ENCODE data around the gene KIF1A.
"Not testable (repeated sequence)": the region's sequence is repeated elsewhere in the genome, so short reads cannot be mapped to it uniquely, and the experiment has no call there.

KIF1A gene

DNA sequence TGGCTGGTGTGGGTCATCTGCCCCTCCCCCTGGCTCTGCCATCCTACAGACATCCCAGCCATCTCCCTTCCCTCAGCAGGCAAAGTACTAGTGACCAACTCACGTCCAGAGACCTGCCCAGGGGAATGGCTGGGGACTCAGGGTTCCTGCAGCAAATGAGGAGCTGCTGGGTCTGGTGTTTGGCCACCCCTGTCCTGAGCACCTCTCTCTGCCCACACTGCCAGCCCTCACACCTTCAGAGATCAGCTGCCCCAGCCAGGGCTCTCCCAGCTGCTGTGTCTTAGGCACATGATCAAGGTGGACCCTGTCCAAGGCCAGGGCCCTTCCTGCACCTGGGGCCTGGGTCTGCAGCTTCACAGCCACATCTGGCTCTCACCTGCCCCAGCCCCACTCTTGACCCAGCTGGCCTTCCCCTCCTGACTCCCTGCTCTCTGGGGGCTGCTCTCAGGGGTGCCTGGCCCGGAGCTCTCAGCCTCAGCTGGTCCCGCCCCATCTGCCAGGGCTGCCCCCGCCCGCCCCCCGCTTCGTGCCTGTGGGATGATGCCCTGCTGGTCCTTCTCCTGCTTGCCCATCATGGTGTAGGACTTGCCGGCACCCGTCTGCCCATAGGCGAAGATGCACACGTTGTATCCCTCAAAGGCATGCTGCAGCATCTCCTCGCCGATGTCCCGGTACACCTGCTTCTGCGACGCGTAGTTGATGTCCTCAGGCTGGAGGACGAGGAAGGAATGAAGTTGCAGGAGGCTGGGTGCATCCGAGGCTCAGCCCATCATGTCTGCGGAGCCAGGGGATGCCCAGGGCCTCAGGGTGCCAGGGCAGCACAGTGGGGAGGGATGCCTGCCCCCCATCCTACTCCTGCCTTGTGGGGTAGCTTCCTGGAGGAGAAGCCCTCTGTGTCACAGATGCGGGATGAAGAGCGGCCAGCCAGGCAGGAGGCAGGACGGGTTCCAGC, 32.2 kb downstream of the KIF1A start:
- no peak for DNase-seq (ENCODE audit: low spot score)

DNA sequence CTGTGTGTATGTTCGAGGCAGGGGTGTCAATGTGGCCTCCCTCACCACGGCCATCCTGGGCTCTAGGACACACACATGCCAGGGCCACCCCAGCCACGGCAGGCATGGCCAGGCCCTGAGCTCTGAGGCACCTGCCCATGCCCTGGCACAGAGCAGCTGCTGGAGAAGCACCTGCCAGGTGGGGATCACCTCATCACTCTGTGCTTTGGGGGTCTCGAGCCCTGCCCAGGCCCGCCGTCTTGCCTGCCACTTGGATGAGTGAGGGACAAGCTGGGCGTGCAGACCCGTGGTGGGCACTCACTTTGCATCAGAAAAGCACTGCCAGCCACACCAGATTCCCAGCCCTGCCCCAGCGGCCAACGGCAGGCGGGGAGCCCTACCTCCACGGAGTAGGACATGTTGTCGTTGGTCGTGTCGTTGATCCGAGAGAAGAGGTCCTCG, 33.1 kb downstream of the KIF1A start:
- no peak for DNase-seq (ENCODE audit: low spot score)

GRCh38 chr2:240786355-240786841, 33.6 kb downstream of the KIF1A start:
- no peak for DNase-seq (ENCODE audit: low spot score)

- DNase-seq (ENCODE audit: low spot score), result no peak
Observed at GRCh38 chr2:240785424-240786335, 34.3 kb downstream of the KIF1A start.

- DNase-seq (ENCODE audit: low spot score), result no peak
Observed at GRCh38 chr2:240784629-240785423, 35.2 kb downstream of the KIF1A start.

DNA sequence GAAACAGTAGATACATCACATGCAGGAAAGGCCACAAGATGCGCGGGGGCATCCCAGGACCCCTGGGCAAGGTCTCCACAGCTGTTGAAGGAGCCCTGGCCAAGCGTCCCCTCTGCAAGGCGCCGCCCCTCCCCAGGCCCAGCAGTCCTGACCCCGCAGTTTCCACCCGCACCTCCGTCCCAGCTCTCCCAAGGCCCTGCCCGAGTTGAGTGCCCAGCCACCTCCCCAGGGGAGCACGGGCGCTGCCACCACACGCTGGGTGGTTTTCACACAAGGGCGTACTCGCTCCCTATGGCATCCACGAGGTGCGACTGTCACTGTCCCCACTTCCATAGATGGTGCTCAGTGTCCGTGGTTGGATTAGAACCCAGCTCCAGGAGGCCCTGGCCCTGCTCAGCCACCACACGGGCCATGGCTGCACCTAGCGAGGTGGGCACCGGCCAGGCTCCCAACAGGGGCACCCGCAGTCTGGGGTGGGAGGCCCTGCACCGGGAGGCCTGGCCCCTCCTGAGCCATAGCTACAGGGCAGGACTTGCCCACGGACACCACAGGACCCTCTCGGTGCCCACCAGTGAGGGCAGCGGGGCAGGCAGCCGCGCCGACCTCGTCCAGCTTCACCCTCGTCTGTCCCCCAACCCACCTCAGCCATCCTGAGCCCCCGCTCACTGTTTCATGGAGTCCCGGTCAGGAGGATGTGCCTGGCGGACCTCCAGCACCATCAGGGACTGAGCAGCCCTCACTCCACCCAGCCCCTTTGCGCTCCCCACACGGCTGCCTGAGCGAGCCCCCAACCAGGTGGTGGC, 36.0 kb downstream of the KIF1A start:
- no peak for DNase-seq (ENCODE audit: low spot score)

DNA sequence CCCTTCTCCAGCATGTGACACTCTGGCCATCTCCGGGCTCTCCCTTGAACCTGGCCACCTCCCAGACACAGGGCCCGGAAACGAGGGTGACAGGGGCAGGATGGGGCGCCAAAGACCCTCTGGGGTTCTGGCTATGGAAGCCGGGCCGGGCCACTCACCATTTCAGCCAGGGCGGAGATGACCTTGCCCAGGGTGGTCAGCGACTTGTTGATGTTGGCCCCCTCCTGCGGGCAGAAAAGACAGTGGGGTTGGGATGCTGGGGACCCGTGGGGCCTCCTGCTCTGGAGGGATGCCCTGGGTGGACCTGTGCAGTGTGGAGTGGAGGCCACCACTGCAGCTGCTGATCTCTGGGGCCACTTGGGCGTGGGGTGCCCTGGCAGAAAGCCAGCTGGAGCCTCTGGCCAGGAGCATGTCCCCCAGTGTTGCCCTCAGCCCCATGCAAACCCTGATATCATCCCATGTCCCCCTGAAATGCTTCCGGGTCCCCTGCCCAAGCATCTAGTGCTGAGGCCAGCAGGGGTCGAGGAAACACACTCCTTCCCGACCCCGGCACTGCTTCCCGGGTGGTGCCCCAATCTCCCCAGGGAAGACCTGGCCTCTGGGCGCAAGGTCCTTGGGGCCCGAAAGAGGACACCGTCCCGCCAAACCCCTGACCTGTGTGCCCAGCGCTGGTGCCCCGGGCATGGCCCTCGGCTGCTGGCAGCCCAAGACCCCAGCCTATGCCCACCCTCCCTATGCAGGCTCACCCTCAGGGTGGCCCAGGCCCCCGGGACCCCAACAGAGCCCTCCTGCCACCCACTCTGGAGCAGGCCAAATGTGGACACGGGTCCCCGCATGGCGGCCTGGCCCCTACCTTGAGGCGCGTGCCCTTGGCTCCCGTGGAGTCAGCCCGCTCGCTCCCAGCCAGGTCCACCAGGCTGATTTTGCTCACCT, 36.9 kb downstream of the KIF1A start:
- no peak for DNase-seq (ENCODE audit: low spot score)

- no peak for DNase-seq (ENCODE audit: low spot score)
Observed at GRCh38 chr2:240782221-240782885, 37.7 kb downstream of the KIF1A start.

GRCh38 chr2:240781471-240782220, 38.4 kb downstream of the KIF1A start:
- DNase-seq (ENCODE audit: low spot score), result no peak

GRCh38 chr2:240780023-240780700, 39.9 kb downstream of the KIF1A start:
- no peak for DNase-seq (ENCODE audit: low spot score)

DNA sequence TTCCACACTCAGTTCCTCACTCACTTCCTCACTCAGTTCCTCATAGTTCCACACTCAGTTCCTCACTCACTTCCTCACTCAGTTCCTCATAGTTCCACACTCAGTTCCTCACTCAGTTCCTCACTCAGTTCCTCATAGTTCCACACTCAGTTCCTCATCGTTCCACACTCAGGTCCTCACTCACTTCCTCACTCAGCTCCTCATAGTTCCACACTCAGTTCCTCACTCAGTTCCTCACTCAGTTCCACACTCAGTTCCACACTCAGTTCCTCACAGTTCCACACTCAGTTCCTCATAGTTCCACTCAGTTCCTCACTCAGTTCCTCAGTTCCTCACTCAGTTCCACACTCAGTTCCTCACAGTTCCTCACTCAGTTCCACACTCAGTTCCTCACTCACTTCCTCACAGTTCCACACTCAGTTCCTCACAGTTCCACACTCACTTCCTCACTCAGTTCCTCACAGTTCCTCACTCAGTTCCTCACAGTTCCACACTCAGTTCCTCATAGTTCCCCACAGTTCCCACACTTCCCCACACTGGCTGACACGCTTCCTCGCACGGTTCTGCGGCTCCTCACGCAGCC, 40.7 kb downstream of the KIF1A start:
- DNase-seq (ENCODE audit: low spot score), result not testable (repeated sequence)

GRCh38 chr2:240778426-240778825, 41.6 kb downstream of the KIF1A start:
- DNase-seq (ENCODE audit: low spot score), result no peak

DNA sequence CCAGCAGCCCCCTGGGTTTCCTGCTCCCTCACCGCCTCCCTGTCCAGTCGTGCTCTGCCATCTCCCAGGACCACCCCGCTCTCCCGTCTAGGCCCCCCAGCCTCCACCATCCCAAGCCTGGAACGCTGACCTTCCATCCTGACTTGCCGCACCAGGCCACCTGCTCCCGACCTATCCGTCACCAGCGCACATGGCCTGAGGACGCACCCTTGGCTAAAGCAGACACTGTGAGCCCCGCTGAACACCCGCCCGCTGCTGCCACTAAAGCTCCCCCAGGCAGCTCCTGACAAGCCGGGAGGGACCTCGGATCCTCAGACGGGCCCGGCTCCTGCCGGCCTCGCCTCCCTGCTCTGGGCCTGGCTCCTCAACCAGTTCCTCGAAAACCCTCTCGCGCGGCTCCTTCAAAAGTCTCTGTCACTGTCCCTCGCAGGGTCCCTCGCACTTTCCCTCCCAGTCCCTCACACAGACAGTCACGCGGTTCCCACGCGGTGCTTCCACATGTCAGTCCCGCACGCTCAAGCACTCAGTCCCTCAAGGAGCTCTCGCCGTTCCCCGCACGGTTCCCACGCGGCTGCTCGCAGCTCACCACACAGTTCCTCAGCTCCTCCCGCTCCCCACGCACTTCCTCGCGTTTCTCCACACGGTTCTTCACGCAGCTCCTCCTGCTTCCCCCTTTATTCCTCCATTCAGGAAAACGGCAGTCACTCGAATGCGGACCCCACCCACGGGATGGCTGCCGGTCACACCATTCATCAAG, 42.4 kb downstream of the KIF1A start:
- no peak for DNase-seq (ENCODE audit: low spot score)

DNA sequence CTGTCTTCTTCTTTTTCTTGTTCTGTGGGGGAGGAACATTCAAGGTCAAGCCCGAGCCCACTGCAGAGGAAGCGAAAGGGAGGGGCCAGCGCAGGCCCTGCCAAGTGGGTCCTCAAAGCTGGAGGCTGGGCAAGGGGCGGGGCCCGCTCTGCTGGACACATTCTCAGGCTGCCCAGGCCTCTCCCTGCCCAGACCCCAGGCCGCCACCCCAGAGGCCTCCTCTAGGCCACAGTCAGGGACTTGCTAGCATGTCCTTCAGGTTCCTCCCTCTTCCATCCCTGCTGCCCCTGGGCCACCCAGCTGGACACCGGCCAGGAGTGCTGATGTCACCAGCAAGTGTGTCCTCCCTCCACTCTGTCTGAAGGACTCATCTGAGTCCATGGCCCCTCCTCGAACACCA, 44.1 kb downstream of the KIF1A start:
- DNase-seq (ENCODE audit: low spot score), result no peak

DNA sequence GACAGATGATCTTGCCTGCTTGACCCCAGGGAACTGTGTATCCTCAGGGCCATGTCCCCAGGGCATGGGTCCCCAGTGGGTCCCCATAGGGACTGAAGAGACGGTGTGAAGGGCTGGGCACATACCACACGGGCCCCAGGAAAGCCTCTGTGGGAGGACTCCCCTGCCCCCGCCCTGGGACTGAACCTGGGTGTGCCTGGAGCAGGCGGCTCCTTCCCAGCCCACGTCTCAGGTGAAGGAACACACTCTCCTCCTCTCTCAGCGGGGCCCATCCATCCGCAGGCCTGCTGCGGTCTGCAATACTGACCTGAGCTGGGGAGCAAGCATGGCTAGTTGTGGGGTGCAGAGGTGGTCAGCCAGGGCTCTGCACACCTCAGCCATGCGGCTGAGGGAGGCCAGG, 45.2 kb downstream of the KIF1A start:
- DNase-seq (ENCODE audit: low spot score), result no peak

GRCh38 chr2:240769096-240769495, 50.9 kb downstream of the KIF1A start:
- no peak for DNase-seq (ENCODE audit: low spot score)

DNA sequence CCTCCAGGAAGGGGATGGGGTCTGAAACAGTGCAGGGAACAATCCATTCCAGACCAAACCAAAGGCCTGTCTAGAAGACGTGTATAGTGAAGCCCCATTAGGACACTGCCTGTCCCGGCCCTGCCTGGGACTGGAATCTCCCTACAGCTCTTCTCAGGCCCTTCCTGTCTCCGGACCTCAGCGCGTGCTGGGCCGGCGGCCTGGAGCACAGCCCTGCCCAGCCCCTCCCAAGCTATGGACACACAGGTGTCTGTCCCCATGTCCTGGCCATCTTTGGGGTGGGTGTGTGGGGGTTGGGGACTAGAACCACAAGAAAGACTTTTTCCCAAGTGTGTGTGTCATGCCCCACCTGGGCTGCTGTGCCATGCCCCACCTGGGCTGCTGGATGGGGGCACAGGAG, 51.8 kb downstream of the KIF1A start:
- no peak for DNase-seq (ENCODE audit: low spot score)

All from CD4-positive, alpha-beta T cell treated with Interleukin-15 for 4 hours (primary cell).